HL-60/S4 treated with retinoic acid at 250 ng/mL for 4 days and 3 days (cell line): ENCODE measurements around the gene MAP3K1.

Experiments
- in situ Hi-C: fragments of 300-500 bp; cut with MboI; formaldehyde crosslinking; loops from 2 replicates; pipeline ENCODE4 v1.7.0; 2022; ENCODE audit warnings: low sequenced_read_pairs

The MAP3K1 gene

DNA sequence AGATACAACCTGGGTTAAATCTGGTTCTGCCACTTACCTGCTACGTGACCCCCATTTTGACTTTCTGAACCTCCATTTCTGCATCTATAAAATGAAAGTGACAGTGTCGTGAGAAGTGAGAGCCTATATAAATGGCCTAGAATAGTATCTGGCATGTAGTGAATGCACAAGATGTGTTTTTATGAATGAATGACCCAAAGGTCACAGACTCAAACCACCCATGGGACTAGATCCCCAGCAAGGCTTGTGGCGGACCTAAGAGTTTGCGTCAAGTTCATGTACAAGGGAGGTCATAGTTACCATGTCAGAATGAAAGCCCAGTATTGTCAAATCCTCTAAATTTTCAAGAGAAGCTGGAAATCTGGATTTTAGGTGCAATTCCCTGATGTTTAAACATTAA is 82.9 kb downstream of the MAP3K1 start:
- in situ Hi-C loops: no loop called here

GRCh38 chr5:56900395-56900794 is 85.0 kb downstream of the MAP3K1 start:
- in situ Hi-C loops: loop anchor here (25.0 kb wide), 2 partner anchors 237 to 312 kb away; no protein-coding TSS in a partner anchor

DNA sequence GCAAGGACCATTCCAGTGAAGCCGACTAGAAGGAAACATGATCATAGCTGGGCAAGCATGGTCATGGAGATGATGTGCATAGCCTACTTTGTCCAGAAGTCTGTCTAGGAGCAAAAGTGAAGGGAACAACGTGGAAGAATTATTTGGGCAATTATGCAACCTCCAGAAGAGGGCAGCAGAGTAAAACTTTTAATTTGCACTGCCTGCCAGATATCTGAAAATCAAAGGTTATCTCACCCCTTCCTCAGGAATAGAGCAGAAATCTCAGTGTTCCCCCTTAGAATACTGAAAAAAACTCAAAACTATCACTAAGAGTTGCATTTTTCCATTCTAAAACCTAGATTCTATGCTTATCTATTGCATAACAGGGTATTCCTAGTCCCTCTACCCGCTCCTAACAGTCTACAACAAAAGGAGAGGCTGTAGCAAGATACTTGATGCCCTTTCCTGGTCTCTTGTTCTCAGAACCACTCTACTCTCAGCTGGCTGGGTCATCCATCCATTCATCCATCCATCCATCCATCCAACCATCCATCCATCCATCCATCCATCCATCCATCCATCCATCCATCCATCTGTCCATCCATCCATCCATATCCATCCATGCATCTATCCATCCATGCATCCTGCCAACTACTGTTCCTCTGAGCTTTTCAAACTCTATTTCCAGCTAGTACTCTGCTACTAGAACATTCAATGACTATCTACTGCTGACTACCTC is 85.7 kb downstream of the MAP3K1 start:
- in situ Hi-C loops: loop anchor here (25.0 kb wide), 2 partner anchors 236 to 311 kb away; no protein-coding TSS in a partner anchor

GRCh38 chr5:56908942-56909293 is 93.6 kb downstream of the MAP3K1 start:
- in situ Hi-C loops: loop anchor here (25.0 kb wide), 2 partner anchors 228 to 303 kb away; no protein-coding TSS in a partner anchor

GRCh38 chr5:56909294-56910209 is 94.2 kb downstream of the MAP3K1 start, which contains the start of gene SETD9:
Gene SETD9, plus strand, starts transcription at chr5:56909596. Its CDS starts 50 bp downstream, at chr5:56909646.
- in situ Hi-C loops: loop anchor here (25.0 kb wide), 2 partner anchors 228 to 303 kb away; no protein-coding TSS in a partner anchor

DNA sequence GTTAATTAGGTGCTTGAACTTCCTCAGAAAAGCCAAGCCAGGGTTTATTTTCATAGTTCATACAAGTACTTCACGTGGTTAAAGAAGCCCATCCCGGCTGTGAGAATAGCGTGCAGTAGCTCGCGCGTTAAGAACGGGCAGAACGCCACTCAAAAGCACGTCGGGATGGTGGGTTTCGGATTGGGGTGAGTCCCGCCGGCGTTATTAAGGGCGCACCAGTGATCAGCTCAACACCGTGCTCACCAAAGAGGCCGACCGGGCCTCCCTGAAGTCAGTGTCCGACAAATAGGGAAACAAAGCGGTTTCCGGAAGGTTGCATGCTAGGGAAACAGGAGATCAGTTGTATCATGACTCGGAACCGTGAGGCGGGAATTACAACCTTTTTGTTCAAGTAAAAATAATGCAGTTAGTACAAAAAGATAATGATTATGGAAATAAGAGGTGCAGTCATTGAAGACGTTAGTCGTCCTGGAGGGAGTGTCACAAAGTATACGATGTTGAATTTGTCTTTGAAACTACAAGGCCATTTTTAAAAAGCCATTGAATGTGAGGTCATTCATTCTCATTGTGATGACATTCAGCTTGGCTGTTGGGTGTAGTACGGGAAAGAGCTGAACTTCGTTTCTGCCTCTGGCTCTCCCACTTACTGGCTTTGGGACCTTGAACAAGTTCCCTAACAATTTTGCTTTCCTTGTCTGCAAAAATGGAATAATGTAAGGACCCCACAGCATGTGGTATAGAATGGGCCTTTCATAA is 95.0 kb downstream of the MAP3K1 start:
- in situ Hi-C loops: loop anchor here (25.0 kb wide), 2 partner anchors 227 to 302 kb away; no protein-coding TSS in a partner anchor

DNA sequence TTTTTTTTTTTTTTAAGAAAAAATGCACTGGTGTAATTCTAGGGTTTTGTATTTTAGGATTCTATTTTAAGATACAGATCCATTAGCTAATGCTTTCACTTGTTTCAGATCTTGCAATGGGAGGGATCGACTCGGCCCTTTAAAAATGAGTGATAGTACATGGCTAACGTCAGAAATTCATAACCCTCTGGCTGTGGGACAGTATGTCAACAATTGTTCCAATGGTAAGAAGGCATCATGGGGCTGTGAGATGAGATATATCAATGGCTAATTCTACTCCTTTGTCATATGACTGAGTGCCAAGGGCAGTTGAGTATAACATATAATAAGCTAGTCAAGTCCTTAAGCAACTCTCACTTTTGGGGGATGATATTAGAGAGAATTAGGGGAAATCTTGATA is 98.4 kb downstream of the MAP3K1 start:
- in situ Hi-C loops: loop anchor here (25.0 kb wide), 2 partner anchors 224 to 299 kb away; no protein-coding TSS in a partner anchor

- in situ Hi-C loops: loop anchor here (25.0 kb wide), 2 partner anchors 223 to 298 kb away; no protein-coding TSS in a partner anchor
Measured at GRCh38 chr5:56914678-56915077, 99.3 kb downstream of the MAP3K1 start.

DNA sequence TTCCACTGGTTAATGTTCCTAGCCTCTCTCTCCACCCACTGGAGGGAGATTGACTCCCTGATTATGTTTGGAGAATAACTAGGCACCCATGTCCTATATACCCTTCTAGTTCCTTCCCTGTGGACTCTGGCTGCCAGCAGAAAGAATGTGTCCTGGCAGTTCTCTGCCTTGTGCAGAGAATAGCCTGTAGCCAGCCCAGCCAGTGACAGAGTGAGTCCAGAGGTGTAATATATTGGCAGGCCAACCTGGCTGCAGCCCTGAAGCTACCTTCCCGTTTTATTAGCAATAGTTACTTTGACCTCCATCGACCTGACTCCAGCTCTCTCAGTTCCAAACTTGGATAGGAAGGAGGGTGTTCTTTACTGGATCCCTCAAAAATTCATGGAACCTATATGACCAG is 102.2 kb downstream of the MAP3K1 start:
- in situ Hi-C loops: loop anchor here (25.0 kb wide), 2 partner anchors 220 to 295 kb away; no protein-coding TSS in a partner anchor

DNA sequence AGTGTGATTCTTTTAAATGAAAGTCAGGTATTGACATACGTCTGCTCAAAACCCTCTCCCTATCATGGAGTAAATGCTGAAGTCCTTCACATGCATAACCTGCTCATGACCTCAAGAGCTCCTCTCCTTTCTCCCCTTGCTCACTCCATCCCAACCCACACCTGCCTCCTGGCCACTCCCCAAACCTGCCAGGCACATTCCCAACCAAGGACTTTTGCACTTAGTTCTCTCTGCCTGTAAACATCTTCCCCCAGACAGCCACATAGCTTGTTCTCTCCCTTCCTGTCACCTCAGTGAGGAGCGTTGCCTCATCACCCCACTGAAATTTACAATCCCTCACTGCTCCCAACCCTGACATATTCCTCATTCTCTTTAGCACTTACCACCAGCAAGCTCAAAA is 102.7 kb downstream of the MAP3K1 start:
- in situ Hi-C loops: loop anchor here (25.0 kb wide), 2 partner anchors 219 to 294 kb away; no protein-coding TSS in a partner anchor

- in situ Hi-C loops: loop anchor here (25.0 kb wide), 2 partner anchors 217 to 292 kb away; no protein-coding TSS in a partner anchor
Measured at GRCh38 chr5:56919942-56920662, 104.8 kb downstream of the MAP3K1 start.

- in situ Hi-C loops: loop anchor here (25.0 kb wide), 2 partner anchors 214 to 289 kb away; no protein-coding TSS in a partner anchor
Measured at GRCh38 chr5:56922922-56923321, 107.6 kb downstream of the MAP3K1 start.

DNA sequence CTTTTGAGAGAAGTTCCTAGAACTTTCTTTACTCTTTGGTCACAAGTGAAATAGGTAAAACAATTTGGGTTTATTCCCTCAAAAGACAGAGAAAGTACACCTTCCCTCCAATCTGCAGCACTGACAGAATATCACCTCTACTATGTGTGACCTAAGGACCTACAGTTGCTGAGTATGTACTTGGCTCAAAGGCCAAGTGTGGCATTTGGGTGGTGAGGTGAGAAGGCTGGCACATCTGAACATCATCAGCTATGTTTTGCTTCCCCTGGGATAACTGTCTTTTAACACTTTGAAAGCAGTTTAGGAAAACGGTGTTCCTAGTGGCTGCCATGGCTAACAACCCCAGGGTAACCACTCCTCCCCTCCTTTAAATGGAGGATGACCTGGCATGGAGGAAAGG is 119.0 kb downstream of the MAP3K1 start:
- in situ Hi-C loops: no loop called here

- in situ Hi-C loops: no loop called here
Measured at GRCh38 chr5:56938858-56939257, 123.5 kb downstream of the MAP3K1 start.

GRCh38 chr5:56941981-56942380 is 126.6 kb downstream of the MAP3K1 start:
- in situ Hi-C loops: no loop called here
